GM12878 (cell line): Measurements from ENCODE around the gene KCNK4. TPM values are rescaled to one million over a fixed set of nuclear protein-coding genes. Genes with fewer than 3 reads are reported as not detected.

Experiments
- ATAC-seq: fragments of 200-7000 bp; cut with Tn5 transposase; 3 replicates; pipeline ENCODE4 v1.9.1; 2020; ENCODE audit warnings: mild to moderate bottlenecking, moderate library complexity
- BruUV-seq: library from RNA; stranded (reverse); fragments of 400-500 nt; replicated peaks from 2 replicates; lab custom pipeline; 2021; lab: Mats Ljungman, UMichigan
- CTCF ChIA-PET: fragments of 300-600 bp; sonication (Branson Sonifier 250); formaldehyde crosslinking; extraction: SDS; loops from one replicate; lab custom pipeline; 2021; ENCODE audit warnings: inconsistent platforms; lab: Yijun Ruan, JAX
- POLR2A ChIA-PET: fragments of 350-600 bp; formaldehyde crosslinking; extraction: SDS; loops from one replicate; lab custom pipeline; 2021; ENCODE audit warnings: inconsistent platforms; lab: Charles Lee
- RAD21 ChIA-PET: fragments of 300-600 bp; sonication (Branson Sonifier 250); formaldehyde crosslinking; loops from one replicate; lab custom pipeline; 2023; ENCODE audit warnings: antibody characterized with exemption; ENCODE audit not compliant: unreplicated experiment; lab: Charles Lee
- SMC1A ChIA-PET: fragments of 300-600 bp; sonication (Branson Sonifier 250); formaldehyde crosslinking; loops from one replicate; lab custom pipeline; 2023; ENCODE audit not compliant: unreplicated experiment, uncharacterized antibody; lab: Charles Lee
- DNase-seq: peaks from one replicate; pipeline ENCODE4 v3.0.0-alpha.2; 2011; ENCODE audit warnings: low read depth, low spot score
- FAIRE-seq: peaks from 3 replicates; lab custom pipeline; 2011; peaks lifted over from hg19 to GRCh38; lab: Jason Lieb, UNC
- H2AFZ ChIP-seq: 2 replicates; pipeline ENCODE4 v1.6.0; 2011; ENCODE audit warnings: low read depth, low read length, control low read depth; ENCODE audit not compliant: control insufficient read depth
- H3K27ac ChIP-seq: 2 replicates; pipeline ENCODE4 v1.5.1; 2011; ENCODE audit warnings: control low read depth; ENCODE audit not compliant: control insufficient read depth, insufficient read depth
- H3K27me3 ChIP-seq, 2 experiments: replicated peaks in 1 of 2; 2 replicates each; pipeline versions ENCODE4 v1.6.0 to v1.6.1; 2011; ENCODE audit warnings: low read length in 1 of 2; ENCODE audit not compliant: control insufficient read depth in 2 of 2, insufficient read depth in 2 of 2
- H3K36me3 ChIP-seq, 2 experiments: 2 replicates each; pipeline ENCODE4 v1.5.1; 2011; ENCODE audit warnings: low read length in 1 of 2; ENCODE audit not compliant: control insufficient read depth in 2 of 2, insufficient read depth in 2 of 2
- H3K4me1 ChIP-seq: 2 replicates; pipeline ENCODE4 v1.6.1; 2011; ENCODE audit warnings: mild to moderate bottlenecking, low read length, moderate library complexity, mixed read lengths; ENCODE audit not compliant: control insufficient read depth, insufficient read depth
- H3K4me2 ChIP-seq: 2 replicates; pipeline ENCODE4 v1.6.0; 2011; ENCODE audit warnings: control low read depth; ENCODE audit not compliant: control insufficient read depth, insufficient read depth
- H3K4me3 ChIP-seq: fragments of 200-600 bp; sonication (generic); 2 replicates; pipeline ENCODE4 v1.5.1; 2016
- H3K79me2 ChIP-seq: 2 replicates; pipeline ENCODE4 v1.6.0; 2011; ENCODE audit warnings: low read length; ENCODE audit not compliant: control insufficient read depth, insufficient read depth
- H3K9ac ChIP-seq: 2 replicates; pipeline ENCODE4 v1.8.0; 2011; ENCODE audit warnings: low read length, control low read depth, mixed read lengths; ENCODE audit not compliant: control insufficient read depth, insufficient read depth
- H3K9me3 ChIP-seq: replicated peaks from 3 replicates; pipeline ENCODE4 v1.5.1; 2011; ENCODE audit warnings: mild to moderate bottlenecking, low read length; ENCODE audit not compliant: control insufficient read depth, insufficient read depth
- H4K20me1 ChIP-seq: 2 replicates; pipeline ENCODE4 v1.6.0; 2011; ENCODE audit not compliant: control insufficient read depth, insufficient read depth
- IKZF1 ChIP-seq: fragments of 450-650 bp; conservative IDR thresholded peaks from 2 replicates; pipeline ENCODE4 v1.6.1; 2017; ENCODE audit warnings: antibody characterized with exemption, mild to moderate bottlenecking
- NFIC ChIP-seq: IDR thresholded peaks from 2 replicates; pipeline ENCODE4 v1.6.1; 2012; ENCODE audit warnings: low read depth, mild to moderate bottlenecking, inconsistent platforms, low read length, moderate library complexity
- POU2F2 ChIP-seq: IDR thresholded peaks from 3 replicates; pipeline ENCODE4 v1.6.1; 2011; ENCODE audit warnings: low read depth, mild to moderate bottlenecking, low read length, borderline replicate concordance
- SMC3 ChIP-seq: IDR thresholded peaks from 2 replicates; pipeline ENCODE4 v1.6.1; 2011; ENCODE audit warnings: low read length, improper control_type of control experiment, borderline replicate concordance
- ZBTB40 ChIP-seq: fragments of 450-650 bp; IDR thresholded peaks from 2 replicates; pipeline ENCODE4 v1.6.1; 2016; ENCODE audit warnings: mild to moderate bottlenecking, moderate library complexity, borderline replicate concordance
- ZNF217 ChIP-seq: fragments of 450-650 bp; IDR thresholded peaks from 2 replicates; pipeline ENCODE4 v1.6.1; 2017; ENCODE audit warnings: antibody characterized with exemption, mild to moderate bottlenecking
- WGBS: methylation state at CpG from one replicate; pipeline ENCODE4 v1.1.6; 2016; ENCODE audit warnings: low lambda C conversion rate; ENCODE audit not compliant: insufficient replicate concordance, insufficient coverage; ENCODE audit errors: missing lambda C conversion rate; 5-methylcytosine and 5-hydroxymethylcytosine counted together
- in situ Hi-C: fragments of 300-500 bp; cut with MboI; formaldehyde crosslinking; loops from 9 replicates; pipeline ENCODE4 v1.14.3; 2018; ENCODE audit warnings: mixed read lengths
- intact Hi-C: fragments of 100-400 bp; cut with micrococcal nuclease; formaldehyde crosslinking; loops from one replicate; pipeline ENCODE4 v1.14.2; 2022; ENCODE audit not compliant: unreplicated experiment
- polyA plus RNA-seq, 11 experiments: library from polyadenylated mRNA; depleted of rRNA in 4 of 11; unstranded in 6 of 11; stranded (reverse) in 5 of 11; fragments of >200 nt; fragmentation: Nextera tagmentation in 4 of 11; fragmentation: Illumina TruSeq in 1 of 11; extraction: Ambion mirVana in 4 of 11; extraction: Trizol in 1 of 11; gene quantifications; 1 replicate in 1 of 11; 2 replicates in 10 of 11; pipeline versions ENCODE4 v1.2.1 to v1.2.3, GENCODE V29; 2011 to 2016; ENCODE audit warnings: inconsistent platforms in 2 of 11, missing spikeins in 2 of 11, low read depth in 1 of 11
- total RNA-seq, 4 experiments: library from RNA; depleted of rRNA in 3 of 4; stranded (reverse); fragments of >200 nt in 3 of 4; fragmentation: Illumina TruSeq in 1 of 4; extraction: Trizol in 1 of 4; gene quantifications; 2 replicates each; pipeline versions ENCODE4 v1.2.1 to v1.2.3, GENCODE V29; 2013 to 2021
- TF ChIP-seq, protein P1 (sequence below): IDR thresholded peaks from 2 replicates; pipeline ENCODE4 v1.6.1; 2012; ENCODE audit warnings: low read depth, low read length, improper control_type of control experiment
- TF ChIP-seq, protein P2 (sequence below): fragments of 450-650 bp; IDR thresholded peaks from 2 replicates; pipeline ENCODE4 v1.6.1; 2017; ENCODE audit warnings: mild to moderate bottlenecking, moderate library complexity

The KCNK4 gene
- total and polyA plus RNA-seq, 10 of the 15 experiments (the other 5 are each of a cell fraction or from before 2014, with no cell fraction given): 0.04 TPM; not detected in 9

DNA sequence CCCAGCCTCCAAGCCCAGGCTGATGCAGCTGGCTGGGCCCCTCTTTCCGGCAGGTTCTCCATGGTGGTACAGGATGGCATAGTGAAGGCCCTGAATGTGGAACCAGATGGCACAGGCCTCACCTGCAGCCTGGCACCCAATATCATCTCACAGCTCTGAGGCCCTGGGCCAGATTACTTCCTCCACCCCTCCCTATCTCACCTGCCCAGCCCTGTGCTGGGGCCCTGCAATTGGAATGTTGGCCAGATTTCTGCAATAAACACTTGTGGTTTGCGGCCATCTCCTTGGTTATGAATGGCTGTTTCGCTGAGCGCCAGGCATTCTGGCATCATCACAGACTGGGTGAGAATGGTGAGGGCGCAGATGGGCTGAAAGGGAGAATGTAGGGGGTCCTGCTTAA lies 30.4 kb downstream of the KCNK4 start:
- intact Hi-C loops (no loop called here), in situ Hi-C loops (no loop called here)
- SMC1A ChIA-PET: interaction anchor here (1.5 kb wide), 1 partner anchor 10 kb away, joined by 4 read pairs; no protein-coding TSS in a partner anchor
- Histone ChIP-seq H3K27ac (no peak overlapping the region), H3K79me2 (peaks cover 22% of the 10 kb centered on the region), H2AFZ (no peak overlapping the region), H3K4me1 (peaks cover 4% of the 10 kb centered on the region; the same call in 1 of the 2 replicates), H3K9ac (no peak overlapping the region), H3K4me2 (no peak overlapping the region), H3K4me3 (no peak overlapping the region), H3K9me3 (no peaks in the 10 kb centered on the region), H4K20me1 (no peaks in the 10 kb centered on the region), H3K27me3 (no peaks in the 10 kb centered on the region), H3K36me3 (peaks cover 0 to 2% of the 10 kb centered on the region in 2 experiments; a peak in 2 of 4 replicates)
- TF ChIP-seq ZBTB40 (no peak), IKZF1 (no peak), NFIC (no peak), POU2F2 (no peak), ZNF217 (no peak), SMC3 (no peak)
- TF ChIP-seq, protein P1, sequence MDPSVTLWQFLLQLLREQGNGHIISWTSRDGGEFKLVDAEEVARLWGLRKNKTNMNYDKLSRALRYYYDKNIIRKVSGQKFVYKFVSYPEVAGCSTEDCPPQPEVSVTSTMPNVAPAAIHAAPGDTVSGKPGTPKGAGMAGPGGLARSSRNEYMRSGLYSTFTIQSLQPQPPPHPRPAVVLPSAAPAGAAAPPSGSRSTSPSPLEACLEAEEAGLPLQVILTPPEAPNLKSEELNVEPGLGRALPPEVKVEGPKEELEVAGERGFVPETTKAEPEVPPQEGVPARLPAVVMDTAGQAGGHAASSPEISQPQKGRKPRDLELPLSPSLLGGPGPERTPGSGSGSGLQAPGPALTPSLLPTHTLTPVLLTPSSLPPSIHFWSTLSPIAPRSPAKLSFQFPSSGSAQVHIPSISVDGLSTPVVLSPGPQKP: no peak
- TF ChIP-seq, protein P2, sequence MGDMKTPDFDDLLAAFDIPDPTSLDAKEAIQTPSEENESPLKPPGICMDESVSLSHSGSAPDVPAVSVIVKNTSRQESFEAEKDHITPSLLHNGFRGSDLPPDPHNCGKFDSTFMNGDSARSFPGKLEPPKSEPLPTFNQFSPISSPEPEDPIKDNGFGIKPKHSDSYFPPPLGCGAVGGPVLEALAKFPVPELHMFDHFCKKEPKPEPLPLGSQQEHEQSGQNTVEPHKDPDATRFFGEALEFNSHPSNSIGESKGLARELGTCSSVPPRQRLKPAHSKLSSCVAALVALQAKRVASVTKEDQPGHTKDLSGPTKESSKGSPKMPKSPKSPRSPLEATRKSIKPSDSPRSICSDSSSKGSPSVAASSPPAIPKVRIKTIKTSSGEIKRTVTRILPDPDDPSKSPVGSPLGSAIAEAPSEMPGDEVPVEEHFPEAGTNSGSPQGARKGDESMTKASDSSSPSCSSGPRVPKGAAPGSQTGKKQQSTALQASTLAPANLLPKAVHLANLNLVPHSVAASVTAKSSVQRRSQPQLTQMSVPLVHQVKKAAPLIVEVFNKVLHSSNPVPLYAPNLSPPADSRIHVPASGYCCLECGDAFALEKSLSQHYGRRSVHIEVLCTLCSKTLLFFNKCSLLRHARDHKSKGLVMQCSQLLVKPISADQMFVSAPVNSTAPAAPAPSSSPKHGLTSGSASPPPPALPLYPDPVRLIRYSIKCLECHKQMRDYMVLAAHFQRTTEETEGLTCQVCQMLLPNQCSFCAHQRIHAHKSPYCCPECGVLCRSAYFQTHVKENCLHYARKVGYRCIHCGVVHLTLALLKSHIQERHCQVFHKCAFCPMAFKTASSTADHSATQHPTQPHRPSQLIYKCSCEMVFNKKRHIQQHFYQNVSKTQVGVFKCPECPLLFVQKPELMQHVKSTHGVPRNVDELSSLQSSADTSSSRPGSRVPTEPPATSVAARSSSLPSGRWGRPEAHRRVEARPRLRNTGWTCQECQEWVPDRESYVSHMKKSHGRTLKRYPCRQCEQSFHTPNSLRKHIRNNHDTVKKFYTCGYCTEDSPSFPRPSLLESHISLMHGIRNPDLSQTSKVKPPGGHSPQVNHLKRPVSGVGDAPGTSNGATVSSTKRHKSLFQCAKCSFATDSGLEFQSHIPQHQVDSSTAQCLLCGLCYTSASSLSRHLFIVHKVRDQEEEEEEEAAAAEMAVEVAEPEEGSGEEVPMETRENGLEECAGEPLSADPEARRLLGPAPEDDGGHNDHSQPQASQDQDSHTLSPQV: no peak
- POLR2A ChIA-PET: interaction anchor here (2.1 kb wide), 1 partner anchor 10 kb away, joined by 6 read pairs; no protein-coding TSS in a partner anchor
- WGBS: 88% methylated on average over 5 of the region's 5 CpGs
- CTCF ChIA-PET: interaction anchor here (0.6 to 3.6 kb wide), 3 partner anchors 10 to 33 kb away, joined by 3 to 18 read pairs (median 3); no protein-coding TSS in a partner anchor
- FAIRE-seq (no peak), DNase-seq (no peak), ATAC-seq (no peak)
- no TSS peak for BruUV-seq
- RAD21 ChIA-PET: no interaction called here
